Measurements from ENCODE around the gene CNTNAP2.
A peak's percentile ranks its signal among the peaks of the same experiment; 100 is the strongest.

CNTNAP2 gene

GRCh38 chr7:147485660-147486210 lies 1369.1 kb downstream of the CNTNAP2 start:
- DNase-seq (ENCODE audit: low spot score), result no peak

- DNase-seq (ENCODE audit: low spot score), result no peak
Measured at GRCh38 chr7:147492606-147493005, 1376.0 kb downstream of the CNTNAP2 start.

- no peak for DNase-seq (ENCODE audit: low spot score)
Measured at GRCh38 chr7:147496209-147496608, 1379.6 kb downstream of the CNTNAP2 start.

GRCh38 chr7:147497246-147497645 lies 1380.6 kb downstream of the CNTNAP2 start:
- no peak for DNase-seq (ENCODE audit: low spot score)

DNA sequence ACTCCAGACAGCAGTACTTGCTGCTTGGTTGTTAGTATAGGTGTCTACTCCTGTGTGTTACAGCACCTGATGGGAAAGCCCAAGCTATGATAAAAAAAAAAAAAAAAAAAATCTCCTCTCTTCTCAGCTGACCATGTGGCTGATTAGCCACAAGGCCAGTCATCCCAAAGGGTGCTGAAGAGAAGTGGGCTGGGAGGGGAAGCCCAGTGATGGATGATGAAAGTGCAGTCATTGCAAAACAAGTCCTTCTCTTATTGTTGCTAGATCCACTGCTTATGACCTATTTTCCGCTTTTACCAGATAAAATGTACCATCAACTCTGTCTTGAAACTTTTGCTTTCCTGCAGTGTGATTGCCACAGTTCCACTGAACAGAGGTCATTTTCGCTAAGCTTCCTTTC lies 1381.5 kb downstream of the CNTNAP2 start:
- no peak for DNase-seq (ENCODE audit: low spot score)

DNA sequence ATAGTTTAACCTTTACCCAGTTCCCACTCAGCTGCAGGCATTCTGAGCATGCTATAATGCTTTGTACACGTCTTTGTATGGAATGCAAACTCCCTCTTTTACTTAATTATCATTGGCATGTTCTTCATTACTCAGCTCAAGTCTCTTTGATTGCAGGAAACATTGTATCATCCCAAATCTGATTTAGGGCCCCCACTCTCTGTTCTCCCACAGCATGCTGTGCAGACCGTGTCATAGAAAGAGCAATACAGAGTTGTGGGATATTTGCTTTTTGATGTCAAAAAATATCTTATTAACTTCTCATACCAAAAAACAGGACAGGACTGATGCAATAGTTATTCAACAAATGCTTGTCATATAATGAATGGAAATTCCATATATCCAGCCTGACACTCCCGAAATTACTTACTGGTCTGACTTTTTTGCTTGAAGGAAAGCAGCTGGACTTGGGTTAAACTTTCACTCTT lies 1392.5 kb downstream of the CNTNAP2 start:
- no peak for DNase-seq (ENCODE audit: low spot score)

DNA sequence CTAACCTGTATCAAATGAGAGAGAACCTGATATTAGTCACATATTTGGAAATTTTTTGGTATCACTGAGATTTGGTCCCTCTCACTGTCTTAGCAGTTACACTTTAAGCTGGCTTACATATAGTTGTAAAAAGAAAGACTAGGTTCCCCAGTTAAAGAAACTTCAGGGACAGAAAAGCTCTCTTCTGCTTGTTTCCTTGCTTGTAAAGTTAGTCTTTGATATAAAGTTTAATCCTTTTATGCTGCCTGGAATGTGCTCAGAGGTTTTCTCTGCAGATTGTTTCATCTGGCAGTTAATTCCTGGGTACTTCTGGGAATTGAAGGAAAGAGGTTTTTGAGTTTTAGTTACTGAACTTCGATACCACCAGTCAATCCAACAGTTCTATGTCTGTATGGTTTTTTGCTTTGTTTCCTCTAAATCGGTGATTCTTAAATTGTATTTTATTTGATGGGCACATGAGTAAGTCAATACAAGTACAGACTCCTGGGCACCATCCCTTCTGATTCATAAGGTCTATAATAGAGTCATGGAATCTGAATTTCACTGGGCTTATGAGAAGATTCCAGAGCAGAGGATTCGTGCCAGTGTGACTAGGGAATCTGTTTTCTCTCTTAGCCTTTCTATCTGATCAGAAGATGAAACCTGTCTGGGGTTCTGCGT lies 1393.1 kb downstream of the CNTNAP2 start:
- no peak for DNase-seq (ENCODE audit: low spot score)

GRCh38 chr7:147510201-147510542 lies 1393.6 kb downstream of the CNTNAP2 start:
- DNase-seq (ENCODE audit: low spot score), result no peak

DNA sequence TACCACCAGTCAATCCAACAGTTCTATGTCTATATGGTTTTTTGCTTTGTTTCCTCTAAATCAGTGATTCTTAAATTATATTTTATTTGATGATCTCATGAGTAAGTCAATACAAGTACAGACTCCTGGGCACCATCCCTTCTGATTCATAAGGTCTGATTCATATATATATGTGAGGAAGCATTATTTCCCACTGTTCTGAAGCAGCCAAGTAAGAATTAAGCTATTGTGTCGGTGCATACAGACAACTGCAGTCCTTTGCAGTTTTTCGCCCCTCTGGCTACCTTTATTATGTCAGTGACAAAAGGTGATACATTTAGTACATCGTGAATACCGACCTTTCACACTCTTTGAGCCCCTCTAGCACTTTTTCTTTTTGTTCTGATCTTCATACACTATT lies 1394.3 kb downstream of the CNTNAP2 start:
- DNase-seq (ENCODE audit: low spot score), result no peak

- no peak for DNase-seq (ENCODE audit: low spot score)
Measured at GRCh38 chr7:147513451-147513850, 1396.8 kb downstream of the CNTNAP2 start.

DNA sequence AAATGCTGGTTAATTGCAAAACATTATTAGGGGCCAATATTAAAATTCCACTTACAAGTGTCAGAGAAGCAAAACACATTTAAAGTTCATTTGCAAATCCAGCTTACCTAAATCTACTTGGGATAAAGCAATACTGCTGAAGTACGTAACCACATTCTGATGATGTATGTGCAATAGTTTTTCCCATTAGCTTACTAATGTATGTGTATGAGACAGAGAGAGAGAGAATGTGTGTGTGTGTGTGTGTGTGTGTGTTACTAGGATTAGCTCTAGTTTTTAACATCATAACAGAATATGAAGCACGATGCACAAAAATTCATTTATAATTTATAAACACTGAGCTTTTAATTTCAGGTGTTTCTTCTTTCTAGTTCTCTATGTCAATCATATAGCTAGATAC lies 1399.8 kb downstream of the CNTNAP2 start:
- no peak for DNase-seq (ENCODE audit: low spot score)

- DNase-seq (ENCODE audit: low spot score), result no peak
Measured at GRCh38 chr7:147519062-147519461, 1402.5 kb downstream of the CNTNAP2 start.

DNA sequence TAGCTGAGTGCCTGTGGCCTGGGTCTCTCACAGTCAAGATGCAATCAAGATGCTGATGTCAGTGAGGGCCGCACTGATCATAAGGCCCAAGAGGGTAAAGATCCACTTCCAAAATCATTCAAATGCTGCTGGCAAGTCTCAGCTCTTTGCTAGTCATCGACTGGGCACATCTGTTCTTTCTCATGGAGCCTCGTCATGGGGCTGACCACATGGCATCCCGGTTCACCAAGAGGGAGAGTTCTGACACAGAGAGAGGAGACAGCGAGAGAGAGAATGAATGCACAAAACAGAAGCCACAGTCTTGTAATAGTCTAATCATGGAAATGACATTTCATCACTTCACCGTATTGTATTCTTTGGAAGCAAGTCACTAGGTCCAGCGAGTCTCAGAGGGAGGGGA lies 1406.5 kb downstream of the CNTNAP2 start:
- DNase-seq (ENCODE audit: low spot score), result no peak

GRCh38 chr7:147524726-147525250 lies 1408.2 kb downstream of the CNTNAP2 start:
- no peak for DNase-seq (ENCODE audit: low spot score)

GRCh38 chr7:147525325-147525724 lies 1408.7 kb downstream of the CNTNAP2 start:
- no peak for DNase-seq (ENCODE audit: low spot score)

DNA sequence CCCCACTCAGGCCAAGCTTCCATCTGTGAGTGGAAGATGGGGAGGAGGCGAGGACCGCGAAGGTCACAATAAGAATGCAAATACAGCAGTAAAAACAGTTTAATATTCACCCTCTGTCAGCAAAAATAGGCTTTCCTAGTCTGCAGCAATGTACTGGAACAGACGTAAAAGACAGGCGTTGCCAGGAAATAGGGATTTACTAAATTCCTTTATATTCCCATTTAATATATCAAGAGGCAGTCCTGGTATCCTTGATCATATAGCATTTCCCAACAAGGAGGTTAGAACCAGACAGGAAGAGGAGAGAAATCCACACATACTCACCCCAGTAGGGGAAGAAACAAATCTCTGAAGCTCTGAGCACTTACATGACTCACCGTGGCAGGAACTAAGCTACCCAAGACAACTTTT lies 1419.1 kb downstream of the CNTNAP2 start:
- no peak for DNase-seq (ENCODE audit: low spot score)

- no peak for DNase-seq (ENCODE audit: low spot score)
Measured at GRCh38 chr7:147539685-147540084, 1423.1 kb downstream of the CNTNAP2 start.

DNA sequence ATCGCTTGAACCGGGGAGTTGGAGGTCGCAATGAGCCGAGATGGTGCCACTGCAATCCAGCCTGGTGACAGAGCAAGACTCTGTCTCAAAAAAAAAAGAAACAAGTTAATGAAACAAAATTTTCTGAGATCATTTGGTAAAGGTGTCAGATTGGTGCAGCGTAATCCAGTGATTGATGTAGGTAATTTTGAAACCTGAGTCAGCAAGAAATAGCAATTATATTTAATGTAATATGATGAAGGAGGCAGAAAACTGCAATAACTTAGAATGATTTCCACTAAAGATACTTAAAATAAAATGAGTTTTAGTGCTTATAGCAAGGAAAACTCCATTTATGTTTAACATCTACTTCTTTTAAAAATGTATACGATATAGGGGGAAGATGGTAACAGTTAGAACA lies 1424.1 kb downstream of the CNTNAP2 start:
- DNase-seq (ENCODE audit: low spot score), result no peak

DNA sequence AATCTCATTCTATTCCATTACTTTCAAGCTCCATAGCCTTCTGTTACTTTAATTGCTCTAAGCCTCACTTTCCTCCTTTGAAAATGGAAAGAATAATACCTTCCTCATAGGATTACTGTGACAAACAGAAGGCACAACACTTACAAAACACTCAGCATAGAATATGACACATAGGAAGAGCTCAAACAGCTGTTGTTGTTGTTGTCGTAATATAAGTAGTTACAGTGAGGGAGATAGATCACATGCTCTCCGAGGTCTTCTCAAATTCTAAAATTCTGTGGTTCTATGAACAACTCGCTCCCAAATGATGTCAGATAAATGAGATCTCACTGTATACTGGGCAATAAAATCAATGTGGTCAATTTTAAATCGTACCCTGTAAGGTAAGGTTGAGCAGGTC lies 1424.7 kb downstream of the CNTNAP2 start:
- no peak for DNase-seq (ENCODE audit: low spot score)

DNA sequence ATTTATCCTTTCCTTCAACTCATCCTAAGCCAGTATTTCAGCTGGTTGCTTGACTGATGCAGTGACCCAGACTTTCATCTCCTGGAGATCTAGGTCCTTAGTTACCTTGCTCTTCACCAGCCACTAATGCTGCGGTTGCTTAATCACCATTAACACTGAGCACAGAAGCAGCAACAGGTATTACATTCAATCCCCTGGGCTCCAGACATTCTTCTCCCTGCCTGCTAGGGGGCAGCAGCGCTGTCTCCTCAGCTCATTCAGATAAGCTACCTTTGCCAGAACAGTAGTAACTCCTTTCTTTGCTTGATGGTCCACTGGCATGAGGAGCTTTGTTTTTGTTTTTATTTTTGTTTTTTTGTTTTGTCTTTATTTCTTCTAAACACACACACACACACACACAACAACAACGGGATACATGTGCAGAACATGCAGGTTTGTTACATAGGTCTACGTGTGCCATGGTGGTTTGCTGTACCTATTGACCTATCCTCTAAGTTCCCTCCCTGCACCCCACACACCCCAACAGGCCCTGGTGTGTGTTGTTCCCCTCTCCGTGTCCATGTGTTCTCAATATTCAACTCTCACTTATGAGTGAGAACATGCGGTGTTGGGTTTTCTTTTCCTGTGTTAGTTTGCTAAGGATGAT lies 1430.8 kb downstream of the CNTNAP2 start:
- peak; percentile 25 for DNase-seq (ENCODE audit: low spot score)

- DNase-seq (ENCODE audit: low spot score), result no peak
Measured at GRCh38 chr7:147556317-147556716, 1439.7 kb downstream of the CNTNAP2 start.

DNA sequence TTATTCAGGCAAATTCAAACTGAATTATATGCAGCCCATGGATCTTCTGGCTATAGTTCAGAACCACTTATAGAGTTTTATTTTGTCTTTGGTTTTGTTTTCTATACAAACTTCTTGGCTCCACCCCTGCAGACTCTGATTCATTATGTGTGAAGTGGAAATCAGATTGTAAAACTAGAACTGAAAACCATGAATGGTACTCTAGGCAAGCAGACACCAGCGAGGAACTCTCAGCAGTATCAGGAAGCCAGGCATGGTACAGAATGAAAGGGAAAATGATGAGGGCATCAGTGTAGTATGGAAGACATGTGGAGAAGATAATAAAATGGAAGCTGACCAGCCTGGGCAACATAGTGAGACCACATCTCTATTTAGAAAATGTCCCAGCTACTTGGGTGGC lies 1447.1 kb downstream of the CNTNAP2 start:
- no peak for DNase-seq (ENCODE audit: low spot score)

DNA sequence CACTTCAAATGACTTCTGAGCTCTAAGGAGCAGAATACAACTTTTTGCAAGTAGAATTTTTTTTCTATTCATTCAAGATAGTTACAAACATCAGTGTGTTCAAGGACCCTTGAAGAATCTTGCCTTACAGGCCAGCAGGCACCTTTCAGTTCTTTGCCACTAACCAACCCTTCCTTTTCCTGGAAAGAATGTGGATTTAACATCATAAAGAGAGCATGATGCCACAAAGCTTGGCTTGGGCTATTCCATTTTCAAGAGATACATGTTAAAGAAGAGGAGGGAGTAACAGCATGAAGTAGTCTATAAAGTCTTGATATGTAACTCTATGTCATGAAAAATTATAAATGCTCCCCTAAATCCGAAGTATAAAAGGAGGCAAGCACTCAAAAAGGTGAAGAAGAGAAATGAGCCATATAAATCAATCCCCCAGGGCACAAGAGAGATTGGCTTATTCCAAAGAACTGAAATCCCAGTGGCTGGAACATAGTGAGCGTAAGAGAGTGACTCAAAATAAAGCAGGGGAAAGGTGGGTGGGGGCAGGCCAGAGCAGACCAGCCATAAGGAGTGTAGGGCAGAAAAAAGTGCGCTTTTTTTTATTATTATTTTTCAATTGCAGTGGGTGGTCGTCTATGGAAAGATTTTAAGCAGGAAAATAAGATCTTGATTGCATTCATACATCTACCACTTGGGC lies 1448.3 kb downstream of the CNTNAP2 start:
- no peak for DNase-seq (ENCODE audit: low spot score)

Data from LoVo (cell line).